HG02571 (cell line): ENCODE results near the gene ITPKA.

Experiments
- ATAC-seq: cut with Tn5 transposase; IDR thresholded peaks from one replicate; pipeline ENCODE4 v1.9.1; 2021; ENCODE audit warnings: mild to moderate bottlenecking, moderate library complexity; ENCODE audit not compliant: unreplicated experiment

Gene ITPKA

GRCh38 chr15:41489641-41490040, 4.0 kb upstream of the ITPKA start:
- ATAC-seq = no peak

GRCh38 chr15:41490355-41490754, 3.3 kb upstream of the ITPKA start:
- ATAC-seq = no peak

- ATAC-seq = no peak
Measured at GRCh38 chr15:41491889-41492288, 1.8 kb upstream of the ITPKA start.

GRCh38 chr15:41492597-41493204, 973 bp upstream of the ITPKA start:
- no peak for ATAC-seq

- peak; percentile 18 for ATAC-seq
Measured at GRCh38 chr15:41493902-41494189, 172 bp downstream of the ITPKA start.

- ATAC-seq = peak; percentile 3
Measured at GRCh38 chr15:41494190-41494921, 682 bp downstream of the ITPKA start.

- ATAC-seq = no peak
Measured at GRCh38 chr15:41494922-41495735, 1.5 kb downstream of the ITPKA start.

GRCh38 chr15:41495736-41496599, 2.3 kb downstream of the ITPKA start:
- ATAC-seq = no peak

GRCh38 chr15:41498657-41499056, 5.0 kb downstream of the ITPKA start:
- no peak for ATAC-seq

GRCh38 chr15:41499109-41499851, 5.6 kb downstream of the ITPKA start:
- ATAC-seq = no peak

GRCh38 chr15:41501191-41501917, 7.7 kb downstream of the ITPKA start:
- ATAC-seq = no peak

GRCh38 chr15:41501931-41502794, 8.5 kb downstream of the ITPKA start:
- no peak for ATAC-seq

- no peak for ATAC-seq
Measured at GRCh38 chr15:41502795-41503668, 9.4 kb downstream of the ITPKA start.

GRCh38 chr15:41503669-41504010, 10.0 kb downstream of the ITPKA start:
- no peak for ATAC-seq

GRCh38 chr15:41504751-41505492, 11.2 kb downstream of the ITPKA start:
- ATAC-seq = no peak

GRCh38 chr15:41505776-41506175, 12.1 kb downstream of the ITPKA start:
- no peak for ATAC-seq

- ATAC-seq = no peak
Measured at GRCh38 chr15:41506796-41507341, 13.2 kb downstream of the ITPKA start.
